Stimulated activated CD8-positive, alpha-beta memory T cell treated with anti-CD3 and anti-CD28 coated beads, Interleukin-15, amount 100 ng/mL, for 4 hours (primary cell): Measurements from ENCODE around the gene PARD3.
"Not testable (repeated sequence)": the region's sequence is repeated elsewhere in the genome, so short reads cannot be mapped to it uniquely, and the experiment has no call there.

ENCODE experiments used
- DNase-seq, 2 donors: peaks; one replicate each; pipeline ENCODE4 v3.0.0-alpha.2; 2020; ENCODE audit warnings: low read depth in 2 of 2

Gene PARD3

DNA sequence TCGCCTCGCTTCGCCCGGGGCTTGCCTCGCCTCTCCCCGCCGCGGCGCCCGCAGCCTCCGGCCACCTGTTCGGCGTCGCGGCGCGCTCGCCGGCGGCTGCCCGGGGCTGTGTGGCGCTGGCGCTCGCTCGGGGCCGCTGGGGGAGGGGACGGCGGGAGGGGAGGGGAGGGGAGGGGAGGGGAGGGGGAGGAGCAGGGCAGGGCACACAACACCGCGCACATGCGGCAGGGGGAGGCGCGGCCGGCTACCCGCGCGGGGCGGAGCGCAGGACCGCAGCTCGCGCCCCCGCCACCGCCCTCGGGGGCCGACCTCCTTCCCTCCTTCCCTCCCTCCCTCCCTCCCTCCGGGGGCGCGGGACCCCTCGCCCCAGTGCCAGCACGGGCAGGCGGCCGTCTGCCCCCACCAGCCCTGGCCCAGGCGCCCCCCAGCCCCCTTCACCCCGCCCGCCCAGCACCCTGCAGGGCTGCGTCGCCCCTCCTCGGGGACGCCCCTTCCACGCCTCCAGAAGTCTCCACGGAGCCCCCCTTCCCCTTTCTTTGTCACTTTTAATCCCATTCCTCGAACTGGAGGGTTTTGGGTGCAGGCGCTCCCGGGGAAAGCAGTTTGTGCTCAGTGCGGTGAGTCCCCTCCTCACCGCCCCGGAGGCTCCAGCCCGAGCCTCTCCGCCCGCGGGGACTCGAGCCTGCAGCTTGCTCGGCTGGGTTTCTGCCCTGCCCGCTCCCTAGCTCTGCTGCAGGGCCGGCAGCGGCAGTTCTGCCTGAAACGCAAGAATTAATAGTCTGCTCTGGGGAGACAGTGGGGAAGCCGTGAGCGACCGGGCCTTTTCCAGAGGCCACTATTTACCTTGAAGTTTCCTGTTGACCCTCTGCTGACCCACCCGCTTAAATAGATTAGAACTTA, at the start of gene PARD3:
PARD3 (minus strand) TSS at position 112 of the 900 bp plus-strand sequence. CDS start 301 bp downstream, outside the sequence.
- DNase-seq: no peak

DNA sequence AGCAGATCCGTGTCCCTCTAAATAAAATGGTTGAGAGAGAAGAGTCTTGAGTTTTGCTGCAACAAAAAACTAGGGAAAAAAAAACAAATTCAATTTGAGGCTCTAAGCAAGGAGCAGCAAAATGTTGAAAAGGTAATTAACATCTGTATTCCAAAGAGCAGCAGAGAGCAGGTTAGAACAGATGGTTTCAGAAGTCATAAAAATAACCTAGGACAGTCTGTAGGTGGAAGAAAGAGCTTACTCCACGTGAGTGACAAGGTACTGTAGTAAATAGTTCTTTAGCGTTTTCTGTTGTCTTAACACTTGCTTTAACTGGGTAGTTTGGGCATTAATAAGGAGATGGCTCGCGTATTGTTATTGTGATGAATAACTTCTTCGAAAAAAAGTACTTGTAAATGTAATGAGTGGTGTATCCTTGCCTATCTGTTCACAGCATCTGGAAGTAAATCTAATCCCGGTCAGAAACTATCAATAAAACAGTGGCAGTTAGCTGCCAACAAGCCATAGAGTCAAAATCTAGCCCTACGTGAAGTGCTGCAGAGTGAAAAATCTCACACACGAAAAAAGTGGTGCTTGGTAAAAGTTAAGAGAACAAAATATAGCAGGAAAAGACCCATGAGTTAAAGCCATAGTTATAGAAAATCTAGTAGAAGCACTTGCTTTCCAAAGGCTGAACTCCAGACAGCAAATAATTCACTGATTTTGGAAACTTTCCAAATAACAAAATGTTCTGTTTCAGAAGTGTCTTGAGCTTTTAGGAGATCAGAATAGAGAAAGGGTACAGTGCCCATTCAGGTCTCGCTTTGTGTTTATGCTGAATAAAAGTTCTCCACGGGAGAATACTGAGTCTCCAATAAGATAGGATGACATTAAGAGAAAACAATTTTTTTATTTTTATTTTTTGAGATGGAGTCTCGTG, 49.3 kb upstream of the PARD3 start:
- DNase-seq: no peak

GRCh38 chr10:34862892-34863291, 47.8 kb upstream of the PARD3 start:
- no peak for DNase-seq

GRCh38 chr10:34861293-34862021, 46.4 kb upstream of the PARD3 start:
- DNase-seq: no peak

DNA sequence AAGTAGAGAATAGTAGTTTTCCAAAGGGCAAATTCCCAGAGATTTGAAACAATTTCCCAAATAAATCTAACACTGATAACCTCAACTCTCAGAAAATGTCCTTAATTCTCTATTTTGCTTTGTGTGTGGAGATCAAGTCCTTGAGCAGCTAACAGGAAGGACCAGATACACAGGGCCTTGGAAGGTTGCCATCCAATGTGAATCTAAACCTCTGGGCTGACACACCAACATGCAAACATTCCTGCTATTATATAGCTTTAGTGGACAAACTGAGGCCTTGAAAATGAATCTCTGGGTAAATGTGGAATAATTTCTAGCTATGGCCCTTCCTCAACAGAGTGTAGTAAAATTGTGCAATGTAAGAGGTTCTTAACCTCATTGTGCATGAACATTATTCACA, 44.1 kb upstream of the PARD3 start:
- no peak for DNase-seq

GRCh38 chr10:34858003-34858402, 42.9 kb upstream of the PARD3 start:
- DNase-seq: no peak

DNA sequence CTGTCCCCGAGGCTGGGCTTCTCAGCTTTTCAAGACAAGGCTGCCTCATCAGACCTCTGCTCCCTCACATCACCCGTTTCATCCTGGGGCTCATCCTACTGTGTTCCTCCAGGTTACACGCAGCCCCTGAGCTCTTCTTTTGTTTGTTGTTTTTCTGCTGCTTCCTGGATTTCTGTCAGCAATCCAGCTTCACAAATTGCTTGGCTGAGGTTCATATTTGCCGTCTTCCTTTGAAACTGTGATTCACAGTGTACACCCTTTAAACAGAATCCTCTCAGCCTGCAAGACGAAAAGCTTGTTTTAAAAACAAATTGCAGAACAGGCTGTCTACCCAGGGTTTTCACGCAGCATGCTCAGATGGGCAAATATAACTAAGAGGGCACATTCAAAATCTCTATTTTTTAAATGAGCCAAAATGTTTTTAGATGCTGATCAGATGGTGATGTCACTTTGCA, 39.1 kb upstream of the PARD3 start:
- DNase-seq: no peak

DNA sequence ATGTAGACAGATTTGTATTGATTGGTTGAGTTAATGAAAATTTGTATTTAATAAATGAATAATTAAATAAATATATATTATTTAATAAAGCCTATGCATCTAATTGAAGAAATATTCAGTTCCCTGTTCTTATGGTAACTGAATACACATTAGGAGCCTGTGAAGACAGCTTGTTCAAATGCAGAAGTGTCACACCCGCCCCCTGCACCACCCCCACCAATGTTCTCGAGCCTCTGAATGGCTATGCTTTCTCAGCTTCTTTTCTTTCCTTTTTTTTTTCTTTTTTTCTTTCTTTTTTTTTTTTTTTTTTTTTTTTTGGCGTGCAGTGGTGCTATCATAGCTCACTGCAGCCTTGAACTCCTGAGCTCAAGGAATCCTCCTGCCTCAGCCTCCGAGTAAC, 38.3 kb upstream of the PARD3 start:
- no peak for DNase-seq

DNA sequence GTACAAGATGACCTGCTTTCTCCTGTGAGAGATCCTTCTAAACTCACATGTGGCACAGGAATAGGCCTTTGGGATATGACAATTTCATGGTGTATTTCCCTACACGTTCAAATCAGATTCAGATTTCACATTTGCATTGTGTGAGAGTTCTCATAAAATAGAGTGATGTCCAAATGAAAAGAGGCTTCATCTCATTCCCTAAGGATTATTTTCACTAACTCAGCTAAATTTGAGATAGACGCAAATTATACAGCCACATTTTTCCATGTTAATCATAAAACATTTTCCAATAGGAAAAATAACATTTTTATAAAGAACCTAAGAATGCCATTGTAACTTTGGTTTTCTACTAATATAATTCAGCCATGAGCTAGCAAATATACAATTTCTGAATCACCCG, 35.5 kb upstream of the PARD3 start:
- no peak for DNase-seq

DNA sequence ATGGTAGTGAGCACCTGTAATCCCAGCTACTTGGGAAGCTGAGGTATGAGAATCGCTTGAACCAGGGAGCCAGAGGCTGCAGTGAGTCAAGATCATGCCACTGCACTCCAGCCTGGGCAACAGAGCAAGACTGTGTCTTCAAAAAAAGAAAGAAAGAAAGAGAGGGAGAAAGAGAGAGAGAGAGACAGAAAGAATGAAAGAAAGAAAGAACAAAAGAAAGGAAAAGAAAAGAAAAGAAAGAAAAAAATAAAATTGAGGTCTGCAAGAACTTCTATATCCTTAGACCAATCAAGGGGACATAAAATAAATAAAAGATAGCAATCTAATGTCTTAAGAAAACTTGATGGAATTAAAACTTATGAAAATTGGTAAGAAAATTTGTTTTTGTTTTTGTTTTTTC, 34.9 kb upstream of the PARD3 start:
- no peak for DNase-seq

DNA sequence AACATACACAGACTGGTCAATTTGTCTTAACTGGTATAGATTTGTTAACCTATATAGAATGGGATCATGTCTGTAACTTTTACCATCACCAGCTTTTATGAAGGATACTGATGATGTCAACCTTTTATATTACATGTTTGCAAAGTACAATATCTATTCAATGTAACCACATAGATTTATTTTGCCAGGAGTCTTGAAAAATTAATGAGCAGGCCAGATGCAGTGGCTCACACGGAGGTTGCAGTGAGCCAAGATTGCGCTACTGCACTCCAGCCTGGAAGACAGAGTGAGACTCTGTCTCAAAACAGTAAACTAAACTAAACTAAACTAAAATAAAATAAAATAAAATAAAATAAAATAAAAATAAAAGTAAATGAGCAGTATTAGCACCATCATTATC, 30.0 kb upstream of the PARD3 start:
- no peak for DNase-seq

DNA sequence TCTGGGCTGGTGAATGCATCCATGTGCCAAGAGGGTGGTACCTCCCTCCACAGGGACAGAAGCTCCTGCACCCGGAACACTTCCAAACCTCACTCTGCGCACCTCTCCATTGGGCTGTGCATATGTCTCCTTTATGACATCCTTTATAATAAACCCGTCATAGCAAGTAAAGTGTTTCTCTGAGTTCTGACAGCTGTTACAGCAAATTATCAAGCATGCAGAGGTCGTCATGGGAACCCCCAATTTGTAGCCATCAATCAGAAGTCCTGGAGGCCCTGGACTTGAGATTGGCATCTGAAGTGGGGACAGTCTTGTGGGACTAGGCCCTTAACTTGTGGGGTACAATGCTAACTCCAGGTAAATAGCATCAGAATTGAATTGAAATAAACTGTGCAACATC, 29.4 kb upstream of the PARD3 start:
- no peak for DNase-seq

- not testable (repeated sequence) for DNase-seq
Measured at GRCh38 chr10:34843470-34843869, 28.4 kb upstream of the PARD3 start.

- DNase-seq: no peak
Measured at GRCh38 chr10:34838366-34838900, 23.3 kb upstream of the PARD3 start.

GRCh38 chr10:34835908-34836508, 20.9 kb upstream of the PARD3 start:
- no peak for DNase-seq

- no peak for DNase-seq
Measured at GRCh38 chr10:34834274-34834673, 19.2 kb upstream of the PARD3 start.

DNA sequence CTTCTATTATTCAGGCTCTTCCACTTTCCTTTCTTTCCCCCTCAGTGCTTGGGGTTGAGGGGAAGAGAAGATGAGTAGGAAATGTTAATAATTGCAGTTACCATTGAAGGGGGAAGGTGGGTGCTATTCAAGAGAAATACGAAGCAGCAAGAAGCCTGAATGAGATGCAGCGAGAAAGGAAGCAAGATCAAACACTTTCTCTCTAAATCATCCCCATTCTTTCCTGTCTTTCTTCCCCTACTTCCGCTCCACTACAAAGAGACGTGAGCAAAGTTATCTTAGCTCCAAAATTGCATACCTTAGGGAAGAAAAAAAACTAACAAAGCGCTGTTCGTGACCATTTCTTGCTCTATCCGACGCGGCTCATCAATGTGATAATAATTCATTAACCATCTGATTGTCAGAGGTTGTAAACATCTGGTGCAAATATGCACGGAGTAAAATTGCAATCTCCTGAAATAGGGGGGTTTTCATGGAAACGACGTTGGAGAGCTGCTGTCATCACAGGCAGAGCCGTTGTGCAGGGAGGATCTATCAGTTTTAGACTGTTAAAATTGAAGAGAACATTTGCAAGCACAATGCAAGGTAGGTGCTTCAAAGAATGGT, 15.2 kb upstream of the PARD3 start:
- DNase-seq: no peak

DNA sequence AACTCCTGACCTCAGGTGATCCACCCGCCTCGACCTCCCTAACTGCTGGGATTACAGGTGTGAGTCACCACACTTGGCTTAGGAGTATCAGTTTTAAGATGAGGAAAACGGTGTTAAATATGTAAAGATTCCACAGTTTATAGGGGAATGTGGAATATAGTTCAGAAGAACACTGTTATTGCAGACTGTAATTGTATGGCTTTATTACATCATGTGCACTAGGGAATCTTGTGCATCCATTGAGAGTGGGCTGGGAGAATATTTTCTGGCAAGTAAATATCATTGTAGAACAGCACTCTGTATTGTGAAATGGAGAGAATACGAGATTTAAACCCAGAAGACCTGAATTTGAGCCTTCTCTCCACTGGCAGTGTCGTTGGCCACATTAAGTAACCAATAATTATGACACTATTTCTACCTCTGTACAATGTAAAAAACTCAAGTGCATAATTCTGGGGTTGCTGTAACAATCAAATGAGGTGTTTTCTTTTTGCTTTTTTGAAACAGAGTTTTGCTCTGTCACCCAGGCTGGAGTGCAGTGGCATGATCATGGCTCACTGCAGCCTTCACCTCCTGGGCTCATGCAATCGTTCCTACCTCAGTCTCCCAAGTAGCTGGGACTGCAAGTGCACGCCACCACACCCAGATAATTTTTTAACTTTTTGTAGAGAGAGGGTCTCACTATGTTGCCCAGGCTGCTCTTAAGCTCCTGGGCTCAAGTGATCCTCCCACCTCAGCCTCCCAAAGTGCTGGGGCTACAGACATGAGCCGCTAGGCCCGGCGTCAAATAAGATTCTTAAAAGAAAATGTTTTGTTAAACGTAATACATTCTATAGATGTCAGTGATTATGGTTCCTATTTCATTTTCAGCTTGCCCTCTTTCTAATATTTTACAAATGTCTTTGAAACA, 12.0 kb upstream of the PARD3 start:
- no peak for DNase-seq

- no peak for DNase-seq
Measured at GRCh38 chr10:34826221-34826620, 11.1 kb upstream of the PARD3 start.

- DNase-seq: no peak
Measured at GRCh38 chr10:34825414-34825813, 10.3 kb upstream of the PARD3 start.
